ENCODE results near the gene DISP2.

Gene DISP2

DNA sequence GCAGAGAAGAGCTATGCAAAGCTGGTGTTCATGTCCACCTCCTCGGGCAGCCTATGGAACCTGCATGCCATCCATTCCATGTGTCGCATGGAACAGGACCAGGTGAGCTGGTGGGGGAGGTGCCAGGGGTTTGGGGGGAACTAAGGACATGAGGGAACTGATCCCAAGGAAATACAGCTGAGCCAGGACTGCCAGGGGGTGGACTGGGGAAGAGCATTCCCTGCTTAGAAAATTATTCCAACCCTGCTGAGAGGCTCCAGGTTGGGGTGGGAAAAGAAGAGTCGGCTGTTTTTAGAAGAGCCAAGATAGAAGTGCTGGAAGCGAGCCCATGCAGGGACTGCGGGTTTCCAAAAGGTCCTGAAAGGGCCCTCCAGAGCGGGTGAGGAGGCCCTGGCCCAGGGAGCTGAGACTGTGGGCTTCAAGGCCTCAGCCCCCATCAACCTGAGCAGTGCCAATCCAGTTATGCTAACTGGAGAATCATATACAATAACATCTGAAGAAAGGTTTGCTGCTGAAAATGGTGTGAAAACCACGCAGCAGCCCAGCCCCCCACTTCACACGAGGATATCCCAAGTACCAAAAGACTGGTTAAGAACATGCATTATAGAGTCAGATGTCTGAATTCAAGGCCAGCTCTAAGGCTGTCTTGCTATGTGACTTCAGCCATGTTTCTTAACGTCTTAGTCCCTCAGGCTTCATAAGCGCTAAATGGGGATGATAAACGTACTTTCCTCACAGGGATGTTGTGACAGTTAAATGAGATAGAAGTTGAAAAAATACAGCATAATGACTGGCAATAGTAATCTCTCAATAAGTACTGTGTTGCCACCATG, 7.8 kb downstream of the DISP2 start:
- no peak for DNase-seq

GRCh38 chr15:40366457-40367370, 8.7 kb downstream of the DISP2 start:
- DNase-seq: no peak

DNA sequence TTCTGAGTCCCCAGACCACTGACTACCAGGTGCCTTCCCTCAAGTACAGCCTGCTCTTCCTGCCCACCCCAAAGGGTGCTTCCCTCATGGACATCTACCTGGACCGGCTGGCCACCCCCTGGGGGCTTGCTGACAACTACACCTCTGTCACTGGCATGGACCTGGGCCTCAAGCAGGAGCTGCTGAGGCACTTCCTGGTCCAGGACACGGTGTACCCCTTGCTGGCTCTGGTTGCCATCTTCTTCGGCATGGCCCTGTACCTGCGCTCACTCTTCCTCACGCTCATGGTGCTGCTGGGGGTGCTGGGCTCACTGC, 9.3 kb downstream of the DISP2 start:
- DNase-seq: no peak

DNA sequence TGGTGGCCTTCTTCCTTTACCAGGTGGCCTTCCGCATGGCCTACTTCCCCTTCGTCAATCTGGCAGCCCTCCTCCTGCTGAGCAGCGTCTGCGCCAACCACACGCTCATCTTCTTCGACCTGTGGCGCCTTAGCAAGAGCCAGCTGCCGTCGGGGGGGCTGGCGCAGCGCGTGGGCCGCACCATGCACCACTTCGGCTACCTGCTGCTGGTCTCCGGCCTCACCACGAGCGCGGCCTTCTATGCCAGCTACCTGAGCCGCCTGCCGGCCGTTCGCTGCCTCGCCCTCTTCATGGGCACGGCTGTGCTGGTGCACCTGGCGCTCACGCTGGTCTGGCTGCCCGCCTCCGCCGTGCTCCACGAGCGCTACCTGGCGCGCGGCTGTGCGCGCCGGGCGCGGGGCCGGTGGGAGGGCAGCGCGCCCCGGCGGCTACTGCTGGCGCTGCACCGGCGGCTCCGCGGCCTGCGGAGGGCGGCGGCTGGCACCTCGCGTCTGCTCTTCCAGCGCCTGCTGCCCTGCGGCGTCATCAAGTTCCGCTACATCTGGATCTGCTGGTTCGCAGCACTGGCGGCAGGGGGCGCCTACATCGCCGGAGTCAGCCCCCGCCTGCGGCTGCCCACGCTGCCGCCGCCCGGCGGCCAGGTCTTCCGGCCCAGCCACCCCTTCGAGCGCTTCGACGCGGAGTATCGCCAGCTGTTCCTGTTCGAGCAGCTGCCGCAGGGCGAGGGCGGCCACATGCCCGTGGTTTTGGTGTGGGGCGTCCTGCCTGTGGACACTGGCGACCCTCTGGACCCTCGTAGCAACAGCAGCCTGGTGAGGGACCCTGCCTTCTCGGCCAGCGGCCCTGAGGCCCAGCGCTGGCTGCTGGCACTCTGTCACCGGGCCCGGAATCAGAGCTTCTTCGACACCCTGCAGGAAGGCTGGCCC, 9.9 kb downstream of the DISP2 start:
- peak; percentile 50 for DNase-seq

DNA sequence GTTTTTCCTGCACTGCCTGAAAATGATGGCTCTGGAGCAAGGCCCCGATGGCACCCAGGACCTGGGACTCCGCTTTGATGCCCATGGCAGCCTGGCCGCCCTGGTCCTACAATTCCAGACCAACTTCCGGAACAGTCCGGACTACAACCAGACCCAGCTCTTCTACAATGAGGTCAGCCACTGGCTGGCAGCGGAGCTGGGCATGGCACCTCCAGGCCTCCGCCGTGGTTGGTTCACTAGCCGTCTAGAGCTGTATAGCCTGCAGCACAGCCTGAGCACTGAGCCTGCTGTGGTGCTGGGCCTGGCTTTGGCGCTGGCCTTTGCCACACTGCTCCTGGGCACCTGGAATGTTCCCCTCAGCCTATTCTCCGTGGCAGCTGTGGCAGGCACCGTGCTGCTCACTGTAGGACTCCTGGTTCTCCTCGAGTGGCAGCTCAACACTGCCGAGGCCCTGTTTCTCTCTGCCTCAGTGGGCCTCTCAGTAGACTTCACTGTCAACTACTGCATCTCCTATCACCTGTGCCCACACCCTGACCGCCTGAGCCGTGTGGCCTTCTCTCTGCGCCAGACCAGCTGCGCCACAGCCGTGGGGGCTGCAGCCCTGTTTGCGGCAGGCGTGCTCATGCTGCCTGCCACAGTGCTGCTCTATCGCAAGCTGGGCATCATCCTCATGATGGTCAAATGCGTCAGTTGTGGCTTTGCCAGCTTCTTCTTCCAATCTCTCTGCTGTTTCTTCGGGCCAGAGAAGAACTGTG, 10.9 kb downstream of the DISP2 start:
- DNase-seq: no peak

- no peak for DNase-seq
These were observed 11.5 kb downstream of the DISP2 start for GRCh38 chr15:40369474-40369869.

- DNase-seq: no peak
These were observed 12.0 kb downstream of the DISP2 start for GRCh38 chr15:40369971-40370370.

- no peak for DNase-seq
These were observed 15.0 kb downstream of the DISP2 start for GRCh38 chr15:40372981-40373380.

DNA sequence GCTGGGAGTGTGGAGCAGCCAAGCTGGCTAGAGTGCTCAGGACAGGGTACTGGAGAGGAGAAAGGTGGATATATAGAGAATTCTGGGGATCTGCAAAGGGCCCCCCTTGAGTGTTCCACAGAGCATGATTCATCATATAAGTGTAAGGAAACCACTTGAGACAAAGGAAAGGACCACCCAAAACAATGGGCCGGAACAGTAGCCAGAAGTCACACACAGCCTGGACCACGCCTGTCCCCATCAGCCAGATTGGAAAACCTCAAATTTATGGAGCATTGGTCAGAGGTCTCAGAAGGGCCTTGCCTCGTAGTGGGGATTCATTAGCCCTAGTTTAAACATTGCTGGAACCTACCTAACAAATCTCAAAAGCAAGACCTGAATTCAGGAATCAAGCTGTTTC, 19.6 kb downstream of the DISP2 start:
- no peak for DNase-seq

- no peak for DNase-seq
These were observed 21.4 kb downstream of the DISP2 start for GRCh38 chr15:40379374-40379773.

- DNase-seq: no peak
These were observed 21.8 kb downstream of the DISP2 start for GRCh38 chr15:40379853-40380252.

DNA sequence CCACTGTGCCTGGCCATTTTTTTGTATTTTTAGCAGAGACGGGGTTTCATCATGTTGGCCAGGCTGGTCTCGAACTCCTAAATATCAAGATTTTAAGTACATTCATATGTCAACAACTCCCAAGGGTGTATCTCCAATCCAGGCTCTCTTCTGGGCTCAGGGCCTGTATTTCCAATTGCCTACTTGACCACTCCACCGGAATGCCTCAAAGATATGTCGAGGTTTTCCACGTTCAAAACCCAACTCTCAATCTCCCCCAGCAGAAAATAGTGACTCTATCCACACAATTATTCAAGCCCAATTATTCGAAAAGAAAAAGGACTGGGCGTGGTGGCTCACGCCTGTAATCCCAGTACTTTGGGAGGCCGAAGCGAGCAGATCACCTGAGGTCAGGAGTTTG, 22.6 kb downstream of the DISP2 start:
- DNase-seq: no peak

GRCh38 chr15:40381818-40382529, 24.0 kb downstream of the DISP2 start:
- no peak for DNase-seq

GRCh38 chr15:40382580-40383456, 24.8 kb downstream of the DISP2 start, which contains the start of gene KNSTRN:
Gene KNSTRN, plus strand, starts transcription at chr15:40382721. Its CDS starts 115 bp downstream, at chr15:40382836.
- peak; percentile 14 for DNase-seq

DNA sequence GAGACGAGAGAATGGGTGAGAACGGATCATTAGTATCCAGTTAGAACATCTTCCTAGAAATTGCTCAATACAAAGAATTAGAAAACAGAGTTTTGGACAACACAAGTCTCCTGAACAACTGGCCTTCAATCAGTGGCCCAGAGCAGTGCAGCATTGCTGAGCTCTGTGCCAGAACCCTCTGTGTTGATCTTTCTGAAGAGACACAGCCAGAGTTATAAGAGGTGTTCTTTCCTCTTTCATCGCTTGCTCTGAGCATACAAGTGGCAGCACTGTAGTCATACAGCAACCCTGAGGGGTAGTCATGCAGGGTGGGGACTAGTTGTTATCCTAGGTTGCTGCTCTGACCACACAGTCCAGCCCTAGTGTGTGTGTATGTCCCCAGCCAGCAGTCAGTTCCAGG, 28.5 kb downstream of the DISP2 start:
- DNase-seq: no peak

DNA sequence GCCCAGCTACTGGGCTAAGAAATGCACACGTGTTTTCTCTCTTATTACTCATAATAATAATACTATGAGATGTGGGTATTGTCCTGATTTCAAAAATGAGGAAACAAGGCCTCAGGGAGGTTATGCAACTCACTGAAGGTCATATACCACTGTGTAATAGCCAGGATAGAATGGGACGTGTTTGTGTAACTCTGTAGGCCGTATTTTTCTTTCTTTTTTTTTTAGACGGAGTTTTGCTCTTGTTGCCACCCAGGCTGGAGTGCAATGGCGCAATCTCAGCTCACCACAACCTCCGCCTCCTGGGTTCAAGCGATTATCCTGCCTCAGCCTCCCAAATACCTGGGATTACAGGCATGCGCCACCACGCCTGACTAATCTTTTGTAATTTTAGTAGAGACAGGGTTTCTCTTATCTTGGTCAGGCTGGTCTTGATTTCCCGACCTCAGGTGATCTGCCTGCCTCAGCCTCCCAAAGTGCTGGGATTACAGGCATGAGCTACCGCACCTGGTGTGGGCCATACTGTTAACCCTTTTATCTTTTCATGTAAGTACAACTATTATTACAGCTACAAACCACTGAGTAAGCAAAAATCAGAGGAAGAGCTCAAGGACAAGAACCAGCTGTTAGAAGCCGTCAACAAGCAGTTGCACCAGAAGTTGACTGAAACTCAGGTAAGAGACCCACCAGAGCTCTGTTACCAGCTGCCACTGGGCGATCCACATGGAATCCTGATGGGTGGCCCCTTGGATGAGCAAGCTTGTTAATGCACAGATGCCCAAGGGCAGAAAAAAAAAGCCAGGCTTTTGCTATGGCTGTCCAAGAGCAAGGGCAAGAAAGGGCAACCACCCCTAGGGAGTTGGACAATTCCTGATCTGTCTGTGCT, 31.2 kb downstream of the DISP2 start:
- peak; percentile 46 for DNase-seq

GRCh38 chr15:40389824-40390595, 32.0 kb downstream of the DISP2 start:
- DNase-seq: no peak
